Chondrocyte (in vitro differentiated cells): Measurements from ENCODE around the gene OPALIN. TPM values are rescaled to one million over a fixed set of nuclear protein-coding genes. Genes with fewer than 3 reads are reported as not detected.

ENCODE experiments used
- DNase-seq: peaks from one replicate; pipeline ENCODE4 v3.0.0; 2021; ENCODE audit warnings: mixed read lengths, low spot score
- H3K27ac Mint-ChIP-seq: one replicate; pipeline ENCODE4 v1.8.0; 2021; ENCODE audit warnings: mild to moderate bottlenecking, moderate library complexity, mixed read lengths; ENCODE audit not compliant: unreplicated experiment
- H3K27me3 Mint-ChIP-seq: 2 replicates; pipeline ENCODE4 v1.8.0; 2021; ENCODE audit warnings: low read depth, mixed read lengths
- H3K36me3 Mint-ChIP-seq: 2 replicates; pipeline ENCODE4 v1.8.0; 2021; ENCODE audit warnings: low read depth, mixed read lengths
- H3K4me1 Mint-ChIP-seq: 2 replicates; pipeline ENCODE4 v1.8.0; 2021; ENCODE audit warnings: low read depth, mild to moderate bottlenecking, mixed read lengths
- H3K4me3 Mint-ChIP-seq: one replicate; pipeline ENCODE4 v1.8.0; 2021; ENCODE audit warnings: mild to moderate bottlenecking, moderate library complexity, mixed read lengths; ENCODE audit not compliant: unreplicated experiment
- H3K9me3 Mint-ChIP-seq: 2 replicates; pipeline ENCODE4 v1.8.0; 2021; ENCODE audit warnings: low read depth, mixed read lengths
- CTCF ChIP-seq: fragments of 200-600 bp; sonication (generic); IDR thresholded peaks from 2 replicates; pipeline ENCODE4 v1.5.0; 2021; ENCODE audit warnings: antibody characterized with exemption, mild to moderate bottlenecking, moderate library complexity
- total RNA-seq: library from RNA; stranded (reverse); gene quantifications from 3 replicates; pipeline ENCODE4 v1.2.1, GENCODE V29; 2021

OPALIN gene
- total RNA-seq, 1 donor from 2014 or later = not detected

- no peak for TF ChIP-seq CTCF
- Mint-ChIP-seq H3K27me3 (peaks cover 14% of the 10 kb centered on the region), H3K9me3 (no peaks in the 10 kb centered on the region), H3K36me3 (peaks cover 2% of the 10 kb centered on the region), H3K4me1 (peaks cover 15% of the 10 kb centered on the region), H3K27ac (no peak overlapping the region), H3K4me3 (no peak overlapping the region)
- DNase-seq = no peak
Observed at GRCh38 chr10:96389785-96390184, 31.0 kb upstream of the OPALIN start.

GRCh38 chr10:96387601-96388000 lies 28.8 kb upstream of the OPALIN start:
- peaks cover 15% of the 10 kb centered on the region for H3K4me1 Mint-ChIP-seq
- H3K9me3 Mint-ChIP-seq = no peaks in the 10 kb centered on the region
- no peaks in the 10 kb centered on the region for H3K36me3 Mint-ChIP-seq
- no peak for TF ChIP-seq CTCF
- no peak for DNase-seq
- H3K4me3 Mint-ChIP-seq = no peak overlapping the region
- peaks cover 2% of the 10 kb centered on the region for H3K27me3 Mint-ChIP-seq
- peak overlapping the region; percentile 70 for H3K27ac Mint-ChIP-seq

GRCh38 chr10:96387161-96387560 lies 28.4 kb upstream of the OPALIN start:
- TF ChIP-seq CTCF = no peak
- no peak for DNase-seq
- Mint-ChIP-seq H3K9me3 (no peaks in the 10 kb centered on the region), H3K36me3 (no peaks in the 10 kb centered on the region), H3K27me3 (peaks cover 2% of the 10 kb centered on the region), H3K4me3 (no peak overlapping the region), H3K4me1 (peaks cover 15% of the 10 kb centered on the region), H3K27ac (peak overlapping the region; percentile 70)

GRCh38 chr10:96384506-96384905 lies 25.7 kb upstream of the OPALIN start:
- TF ChIP-seq CTCF = no peak
- Mint-ChIP-seq H3K4me1 (peaks cover 19% of the 10 kb centered on the region), H3K9me3 (no peaks in the 10 kb centered on the region), H3K27me3 (peaks cover 2% of the 10 kb centered on the region), H3K4me3 (no peak overlapping the region), H3K27ac (no peak overlapping the region), H3K36me3 (no peaks in the 10 kb centered on the region)
- no peak for DNase-seq

- H3K27me3 Mint-ChIP-seq = peaks cover 5% of the 10 kb centered on the region
- H3K27ac Mint-ChIP-seq = no peak overlapping the region
- H3K36me3 Mint-ChIP-seq = no peaks in the 10 kb centered on the region
- no peak for DNase-seq
- H3K4me3 Mint-ChIP-seq = no peak overlapping the region
- H3K4me1 Mint-ChIP-seq = peaks cover 9% of the 10 kb centered on the region
- no peak for TF ChIP-seq CTCF
- H3K9me3 Mint-ChIP-seq = no peaks in the 10 kb centered on the region
Observed at GRCh38 chr10:96380821-96381220, 22.0 kb upstream of the OPALIN start.
